Urothelium cell line (cell line): ENCODE results near the gene GBE1.
A peak's percentile ranks its signal among the peaks of the same experiment; 100 is the strongest.
"Not testable (repeated sequence)": the region's sequence is repeated elsewhere in the genome, so short reads cannot be mapped to it uniquely, and the experiment has no call there.

Experiments used
- DNase-seq: peaks from one replicate; pipeline ENCODE4 v3.0.0; 2011; ENCODE audit warnings: low spot score, mixed read lengths
- FAIRE-seq: peaks from 2 replicates; lab custom pipeline; 2011; peaks lifted over from hg19 to GRCh38; lab: Jason Lieb, UNC

GBE1 gene

GRCh38 chr3:81758275-81758674 is 3.2 kb downstream of the GBE1 start:
- DNase-seq = no peak
- no peak for FAIRE-seq

- no peak for DNase-seq
- no peak for FAIRE-seq
Measured at GRCh38 chr3:81753416-81754027, 7.9 kb downstream of the GBE1 start.

GRCh38 chr3:81752604-81753003 is 8.8 kb downstream of the GBE1 start:
- no peak for FAIRE-seq
- DNase-seq = no peak

- FAIRE-seq = no peak
- DNase-seq = no peak
Measured at GRCh38 chr3:81749265-81749664, 12.2 kb downstream of the GBE1 start.

GRCh38 chr3:81747280-81747679 is 14.2 kb downstream of the GBE1 start:
- DNase-seq, FAIRE-seq: not testable (repeated sequence)

- no peak for FAIRE-seq
- peak; percentile 50 for DNase-seq
Measured at GRCh38 chr3:81744366-81744765, 17.1 kb downstream of the GBE1 start.

GRCh38 chr3:81743096-81744025 is 18.1 kb downstream of the GBE1 start:
- DNase-seq (peak; percentile 34), FAIRE-seq (no peak)

- DNase-seq = no peak
- FAIRE-seq = no peak
Measured at GRCh38 chr3:81742581-81742980, 18.9 kb downstream of the GBE1 start.

GRCh38 chr3:81741216-81741615 is 20.2 kb downstream of the GBE1 start:
- DNase-seq = no peak
- FAIRE-seq = no peak

GRCh38 chr3:81740731-81741130 is 20.7 kb downstream of the GBE1 start:
- DNase-seq (no peak), FAIRE-seq (no peak)

GRCh38 chr3:81735334-81735733 is 26.1 kb downstream of the GBE1 start:
- FAIRE-seq (no peak), DNase-seq (no peak)

- FAIRE-seq (no peak), DNase-seq (no peak)
Measured at GRCh38 chr3:81734742-81735141, 26.7 kb downstream of the GBE1 start.

- no peak for FAIRE-seq
Measured at GRCh38 chr3:81732642-81733041, 28.8 kb downstream of the GBE1 start.

GRCh38 chr3:81728766-81729544 is 32.5 kb downstream of the GBE1 start:
- peak; percentile 30 for DNase-seq
- FAIRE-seq = no peak

More at GRCh38 chr3:81732642-81733041, 28.8 kb downstream of the GBE1 start:
- no peak for DNase-seq

GRCh38 chr3:81726735-81727134 is 34.7 kb downstream of the GBE1 start:
- FAIRE-seq (no peak), DNase-seq (no peak)

- FAIRE-seq (no peak), DNase-seq (no peak)
Measured at GRCh38 chr3:81726132-81726531, 35.3 kb downstream of the GBE1 start.

- FAIRE-seq = no peak
- no peak for DNase-seq
Measured at GRCh38 chr3:81723732-81724313, 37.6 kb downstream of the GBE1 start.

- FAIRE-seq (no peak), DNase-seq (no peak)
Measured at GRCh38 chr3:81718311-81718710, 43.1 kb downstream of the GBE1 start.

GRCh38 chr3:81716870-81717509 is 44.5 kb downstream of the GBE1 start:
- FAIRE-seq = no peak
- DNase-seq = no peak

- no peak for DNase-seq
- no peak for FAIRE-seq
Measured at GRCh38 chr3:81713031-81713430, 48.4 kb downstream of the GBE1 start.

GRCh38 chr3:81709606-81710005 is 51.8 kb downstream of the GBE1 start:
- DNase-seq (no peak), FAIRE-seq (no peak)
